NT2/D1 (cell line): ENCODE data around the gene SPIB.

Source experiments
- SUZ12 ChIP-seq: IDR thresholded peaks from 2 replicates; pipeline ENCODE4 v1.6.1; 2011; ENCODE audit not compliant: insufficient read length, insufficient read depth; ENCODE audit errors: extremely low read depth
- ZNF274 ChIP-seq: IDR thresholded peaks from 2 replicates; pipeline ENCODE4 v1.6.1; 2011; ENCODE audit warnings: mild to moderate bottlenecking, low read depth, low read length

- no peak for TF ChIP-seq ZNF274
- no peak for TF ChIP-seq SUZ12
Observed at GRCh38 chr19:50459638-50460037, 40.9 kb downstream of the SPIB start.
